Left ventricle myocardium superior (tissue), 1 donor: ENCODE measurements around the gene FAM50B. TPM values are rescaled to one million over a fixed set of nuclear protein-coding genes. Genes with fewer than 3 reads are reported as not detected.

ENCODE experiments used
- ATAC-seq: fragments of 200-7000 bp; cut with Tn5 transposase; one replicate; pipeline ENCODE4 v1.9.1; 2020; ENCODE audit warnings: mild to moderate bottlenecking, moderate library complexity
- DNase-seq: peaks from one replicate; pipeline ENCODE4 v3.0.0-alpha.2; 2020
- intact Hi-C: fragments of 100-400 bp; cut with micrococcal nuclease; formaldehyde crosslinking; loops from one replicate; pipeline ENCODE4 v1.11.0; 2022
- total RNA-seq: library from RNA; stranded (reverse); fragmentation: NEBNext Ultra II Directional; extraction: Animal tissue kit (Norgen Biotek cat#: 25700); gene quantifications from one replicate; pipeline ENCODE4 v1.2.1, GENCODE V29; 2021
- donor health status: DM: no; HTN: yes; CAD: no; lungs with severe emphysema.

The FAM50B gene
- total RNA-seq, 1 donor from 2014 or later: 28.2 TPM

DNA sequence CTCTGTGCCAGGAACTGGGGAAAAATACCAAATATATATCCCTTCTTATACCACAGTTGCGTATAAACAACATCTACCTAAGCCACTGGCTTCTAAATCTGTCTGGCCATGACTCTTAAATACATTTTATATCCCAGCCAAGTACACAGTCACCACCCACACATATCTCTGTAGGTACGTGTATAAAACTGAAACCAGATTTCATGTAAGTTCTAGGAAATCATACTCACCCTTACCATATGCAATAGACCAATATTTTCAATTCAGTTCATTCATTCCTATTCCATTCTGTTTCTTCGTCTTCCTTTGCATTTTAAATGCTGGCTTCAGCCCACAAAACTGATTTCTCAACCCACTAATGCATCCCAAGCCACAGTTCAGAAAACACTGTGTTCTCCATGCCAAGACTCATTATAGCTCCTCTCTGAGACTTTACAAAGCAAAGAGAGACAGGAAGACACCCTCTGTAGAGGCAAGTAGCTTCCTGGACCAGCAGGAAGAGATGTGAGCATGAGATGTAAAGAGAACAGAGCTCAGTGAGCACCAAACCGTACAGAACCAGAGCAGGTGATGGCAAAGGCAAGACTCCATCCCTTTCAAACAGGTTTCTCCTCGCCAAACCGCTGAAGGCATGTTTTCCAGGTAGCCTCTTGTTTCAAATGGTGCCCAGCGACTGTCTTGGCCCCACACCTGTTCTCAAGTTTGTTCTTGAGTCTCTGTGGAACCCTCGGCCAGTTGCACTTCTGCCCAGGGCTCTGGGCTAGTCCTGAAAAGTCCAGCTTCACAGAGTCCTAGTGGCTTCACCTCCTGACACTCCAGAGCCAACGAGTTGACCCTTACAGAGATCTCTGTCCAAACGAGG is 18.7 kb downstream of the FAM50B start:
- ATAC-seq (no peak), DNase-seq (no peak)
- intact Hi-C loops: no loop called here

DNA sequence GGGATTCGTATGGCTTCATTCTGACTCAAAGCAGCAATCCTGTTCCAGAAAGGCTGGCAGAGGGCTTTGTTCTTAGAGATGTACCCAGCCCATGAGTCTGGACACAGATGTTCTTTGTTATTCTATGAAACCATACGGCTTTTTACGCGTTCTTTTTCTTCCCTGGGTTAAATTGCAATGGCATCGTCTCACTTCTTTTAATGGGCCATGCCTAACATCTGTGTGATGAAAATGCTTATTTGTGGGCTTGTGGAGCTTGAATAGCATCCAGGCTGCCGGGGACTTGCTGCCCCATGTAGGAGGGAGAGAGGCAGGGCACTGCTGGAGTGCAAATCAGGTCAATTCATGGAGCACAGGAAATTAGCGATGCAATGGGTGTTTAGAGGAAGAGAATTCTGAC is 19.4 kb downstream of the FAM50B start:
- intact Hi-C loops: no loop called here
- ATAC-seq (no peak), DNase-seq (no peak)

DNA sequence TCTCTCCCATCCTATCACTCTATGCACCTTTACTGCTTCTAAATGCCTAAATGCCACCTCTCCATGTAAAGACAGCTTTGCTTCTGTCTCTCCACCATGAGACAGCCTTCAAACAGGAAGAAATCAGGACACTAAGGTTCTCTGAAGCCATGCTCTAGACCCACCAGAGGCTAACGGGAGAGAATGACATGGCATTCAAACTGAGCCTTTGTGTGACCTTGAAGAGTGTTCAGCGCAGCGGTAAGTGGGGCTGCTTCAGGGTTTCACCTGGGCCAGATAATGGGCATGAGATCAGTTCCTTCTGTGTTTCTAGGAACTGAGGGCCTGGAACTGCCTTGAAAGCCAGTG is 20.1 kb downstream of the FAM50B start:
- no peak for ATAC-seq
- DNase-seq: no peak
- intact Hi-C loops: no loop called here

DNA sequence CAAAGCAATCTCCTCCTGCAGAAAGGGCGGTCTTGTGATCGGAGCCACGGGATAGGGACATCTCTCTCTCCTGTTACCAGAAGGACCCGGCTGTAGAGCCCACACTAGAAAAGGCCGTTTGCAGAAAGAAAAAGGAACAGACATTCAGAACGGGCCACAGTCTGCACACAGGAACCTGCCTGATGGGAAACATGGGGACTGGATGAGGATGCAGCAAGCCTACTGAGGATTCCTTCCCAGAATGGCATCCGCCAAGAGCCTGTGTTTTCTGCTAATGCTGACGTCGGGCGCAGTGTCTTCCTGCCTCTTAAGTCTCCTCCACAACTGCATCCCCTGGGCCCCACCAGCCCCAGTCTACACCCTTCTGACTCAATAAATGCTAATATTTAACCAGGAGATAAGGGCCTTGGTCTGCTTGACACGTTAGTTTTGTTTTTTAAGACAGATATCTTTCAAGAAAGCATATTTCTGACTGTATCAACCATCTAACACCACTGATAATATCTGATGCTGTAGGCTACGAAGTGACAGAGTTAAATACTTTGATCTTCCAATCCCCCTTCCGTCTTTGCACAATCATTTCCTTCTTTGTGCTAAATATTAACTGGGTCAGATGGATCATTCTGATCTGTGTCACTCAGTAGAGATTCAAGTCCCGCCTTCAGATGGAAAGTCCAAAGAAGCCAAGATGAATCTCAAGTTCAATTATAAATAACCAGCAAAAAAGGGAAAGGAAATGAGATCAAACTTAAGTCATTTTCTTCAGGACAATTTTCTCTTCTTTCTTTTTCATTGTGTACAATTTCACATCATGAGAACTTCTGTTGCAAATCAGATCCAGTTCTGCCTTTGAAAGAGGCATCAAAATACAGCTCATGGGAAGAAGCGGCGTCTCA is 20.7 kb downstream of the FAM50B start:
- intact Hi-C loops: no loop called here
- ATAC-seq: no peak

DNA sequence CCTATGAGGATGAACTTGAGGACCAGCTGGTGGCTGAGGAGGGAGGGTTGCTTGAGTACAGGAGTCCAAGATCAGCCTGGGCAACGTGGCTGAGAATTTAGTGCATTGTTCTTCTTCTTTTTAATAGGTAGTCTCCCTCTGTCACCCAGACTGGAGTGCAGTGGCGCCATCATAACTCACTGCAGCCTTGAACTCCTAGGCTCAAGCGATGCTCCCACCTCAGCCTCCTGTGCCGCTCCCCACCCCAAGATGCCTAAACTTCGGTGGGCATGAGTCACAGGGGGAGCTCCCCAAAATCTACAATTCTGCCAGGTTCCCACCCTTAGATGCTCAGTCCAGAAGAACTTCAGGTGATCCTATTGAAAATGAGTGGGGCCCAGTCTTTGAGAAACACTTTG is 21.4 kb downstream of the FAM50B start:
- no peak for ATAC-seq
- intact Hi-C loops: no loop called here
- no peak for DNase-seq

More for the DNA sequence above, 20.7 kb downstream of the FAM50B start:
- no peak for DNase-seq

DNA sequence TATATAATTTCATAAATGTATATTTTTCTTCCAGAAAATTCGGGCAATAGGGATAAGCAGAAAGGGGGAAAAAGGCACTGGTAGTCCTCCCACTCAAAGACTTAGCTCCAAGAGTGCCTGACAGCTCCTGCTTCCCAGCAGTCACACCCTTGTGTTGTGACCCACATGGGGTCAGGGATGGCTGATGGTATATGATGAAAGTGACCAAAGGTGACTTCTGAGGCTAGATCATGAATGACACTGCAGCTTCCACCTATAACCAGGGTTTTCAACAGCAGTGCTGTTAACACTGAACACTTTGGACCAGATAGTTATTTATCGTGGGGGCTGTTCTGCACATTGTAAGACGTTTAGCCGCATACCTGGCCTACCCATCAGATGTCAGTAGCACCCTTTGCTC is 22.3 kb downstream of the FAM50B start:
- intact Hi-C loops: no loop called here
- ATAC-seq: no peak
- DNase-seq: no peak

DNA sequence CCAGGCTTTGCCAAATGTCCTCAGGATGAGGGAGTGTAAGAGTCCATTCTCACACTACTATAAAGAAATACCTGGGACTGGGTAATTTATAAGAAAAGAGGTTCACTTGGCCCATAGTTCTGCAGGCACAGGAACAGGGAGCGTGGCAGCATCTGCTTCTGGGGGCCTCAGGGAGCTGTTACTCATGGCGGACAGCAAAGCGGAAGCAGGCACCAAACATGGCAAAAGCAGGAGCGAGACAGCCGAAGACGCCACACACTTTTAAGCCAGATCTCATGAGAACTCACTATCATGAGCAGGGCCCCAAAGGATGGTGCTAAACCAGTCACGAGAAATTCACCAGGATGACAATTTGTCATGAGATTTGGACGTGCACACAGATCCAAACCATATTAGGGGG is 22.8 kb downstream of the FAM50B start:
- DNase-seq: no peak
- ATAC-seq: no peak
- intact Hi-C loops: no loop called here

DNA sequence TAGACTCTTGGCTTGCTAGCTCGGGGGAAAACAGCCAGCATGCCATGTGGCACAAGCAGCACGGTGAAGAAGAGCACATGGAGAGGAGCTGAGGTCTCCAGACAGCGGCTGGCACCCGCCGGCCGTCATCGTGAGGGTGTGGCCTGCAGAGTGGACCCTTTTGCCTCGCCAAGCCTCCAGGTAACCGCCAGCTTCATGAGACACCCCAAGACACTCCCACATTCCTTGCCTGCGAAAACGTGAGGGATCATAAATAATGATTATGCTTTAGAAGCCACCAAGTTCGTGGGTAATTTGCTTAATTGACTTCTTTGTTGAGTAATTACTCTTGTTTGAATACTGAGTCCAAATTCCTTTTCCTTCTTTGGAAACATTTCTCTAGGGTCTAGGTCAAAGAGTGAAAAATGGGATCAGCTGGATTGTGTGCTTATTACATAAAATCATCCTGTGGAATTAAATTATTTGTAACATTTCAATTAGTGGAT is 23.2 kb downstream of the FAM50B start:
- ATAC-seq: no peak
- DNase-seq: no peak
- intact Hi-C loops: no loop called here

DNA sequence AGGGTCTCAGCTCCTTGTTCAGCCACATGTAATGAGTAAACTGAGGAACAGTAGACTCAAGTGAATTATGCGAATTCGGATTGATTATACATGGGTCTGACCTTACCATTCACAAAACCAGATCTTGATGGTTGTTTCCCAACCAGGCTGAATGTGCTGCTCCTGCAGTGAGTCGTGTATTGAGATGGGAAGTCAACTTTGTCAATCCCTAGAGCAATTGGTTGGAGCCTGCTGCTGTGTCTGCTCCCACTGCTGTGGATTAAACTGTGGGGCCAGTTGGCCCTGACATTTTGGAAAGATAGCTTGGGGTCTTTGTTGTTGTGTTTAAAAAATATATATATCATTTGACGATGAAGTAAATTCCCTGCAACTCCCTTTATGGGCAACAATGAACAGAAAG is 23.9 kb downstream of the FAM50B start:
- intact Hi-C loops: no loop called here
- DNase-seq (no peak), ATAC-seq (no peak)

DNA sequence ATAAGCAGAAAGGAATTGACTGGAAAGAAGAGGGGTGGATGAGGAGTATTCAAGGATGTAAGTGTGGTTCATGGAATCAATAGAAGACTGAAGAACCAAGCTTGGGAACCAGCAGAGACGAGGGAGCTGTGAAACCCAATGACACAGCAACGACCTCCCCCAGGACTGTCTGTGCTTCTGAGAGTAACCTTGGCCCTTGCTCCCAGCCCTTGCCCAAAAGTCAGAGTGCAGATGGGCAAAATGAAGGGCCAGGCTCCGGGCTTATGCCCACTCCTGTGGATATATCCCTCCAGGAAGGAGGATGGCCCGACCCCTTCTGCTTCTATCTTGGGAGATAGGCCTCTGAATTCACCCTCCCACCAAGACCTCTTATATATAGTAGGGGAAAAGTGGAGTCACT is 24.9 kb downstream of the FAM50B start:
- ATAC-seq: no peak
- intact Hi-C loops: no loop called here
- DNase-seq: no peak

DNA sequence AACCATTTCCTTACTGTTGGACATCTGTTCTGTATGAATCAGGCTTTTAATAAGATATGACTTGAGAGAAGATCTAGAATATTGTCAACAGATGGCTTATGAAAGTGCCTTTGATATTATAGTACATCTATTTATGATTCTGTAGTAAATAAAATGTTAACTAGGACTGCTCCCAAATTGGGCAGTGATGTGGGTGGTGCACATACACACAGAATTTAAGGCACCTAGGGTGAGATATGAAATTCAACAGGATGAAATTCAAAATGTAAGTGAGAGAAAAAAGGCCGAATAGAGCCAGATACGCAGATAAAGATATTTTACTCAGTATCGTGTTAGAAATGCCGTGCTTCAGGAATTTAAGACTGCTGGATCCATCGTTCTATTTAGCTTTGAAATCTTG is 26.3 kb downstream of the FAM50B start:
- no peak for ATAC-seq
- intact Hi-C loops: no loop called here
- DNase-seq: no peak

DNA sequence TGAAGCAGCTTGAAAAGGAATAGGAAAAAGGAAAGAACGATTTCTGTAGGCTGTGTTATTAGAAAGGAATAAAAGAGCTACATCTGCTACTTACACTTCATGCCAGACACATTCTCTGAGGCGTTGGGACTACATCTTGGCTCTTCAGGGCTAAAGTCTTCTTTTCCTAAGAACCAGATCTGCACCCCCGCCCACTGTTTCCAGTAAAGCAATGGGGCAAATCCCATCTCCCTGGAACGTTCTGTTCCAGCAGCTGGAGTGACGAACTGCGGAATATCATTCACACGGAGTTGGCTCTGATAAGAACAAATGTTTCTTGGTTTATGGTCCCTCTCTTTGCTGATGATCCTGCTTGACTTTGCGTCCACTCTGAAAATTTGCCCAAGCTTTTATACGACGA is 26.9 kb downstream of the FAM50B start:
- DNase-seq: peak; percentile 64
- peak; percentile 96 for ATAC-seq
- intact Hi-C loops: no loop called here

DNA sequence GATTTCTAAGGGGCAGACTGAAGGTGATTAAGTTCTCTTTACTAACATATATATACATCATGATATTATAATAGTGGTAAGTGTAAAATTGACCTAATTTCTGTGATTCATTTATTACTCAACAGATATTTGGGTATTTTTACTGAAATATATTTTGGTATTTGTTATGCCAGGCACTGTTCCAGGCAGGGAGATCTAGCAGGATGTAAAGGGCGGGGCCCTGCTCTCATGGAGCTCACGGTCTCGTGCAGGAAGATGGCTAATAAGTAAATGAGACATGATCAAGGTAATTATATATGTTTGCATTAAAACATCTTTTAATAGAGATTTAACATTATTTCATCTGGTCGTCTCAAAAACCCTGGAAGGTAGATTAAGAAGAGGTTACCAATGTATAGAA is 27.7 kb downstream of the FAM50B start:
- intact Hi-C loops: no loop called here
- DNase-seq (no peak), ATAC-seq (peak; percentile 33)

DNA sequence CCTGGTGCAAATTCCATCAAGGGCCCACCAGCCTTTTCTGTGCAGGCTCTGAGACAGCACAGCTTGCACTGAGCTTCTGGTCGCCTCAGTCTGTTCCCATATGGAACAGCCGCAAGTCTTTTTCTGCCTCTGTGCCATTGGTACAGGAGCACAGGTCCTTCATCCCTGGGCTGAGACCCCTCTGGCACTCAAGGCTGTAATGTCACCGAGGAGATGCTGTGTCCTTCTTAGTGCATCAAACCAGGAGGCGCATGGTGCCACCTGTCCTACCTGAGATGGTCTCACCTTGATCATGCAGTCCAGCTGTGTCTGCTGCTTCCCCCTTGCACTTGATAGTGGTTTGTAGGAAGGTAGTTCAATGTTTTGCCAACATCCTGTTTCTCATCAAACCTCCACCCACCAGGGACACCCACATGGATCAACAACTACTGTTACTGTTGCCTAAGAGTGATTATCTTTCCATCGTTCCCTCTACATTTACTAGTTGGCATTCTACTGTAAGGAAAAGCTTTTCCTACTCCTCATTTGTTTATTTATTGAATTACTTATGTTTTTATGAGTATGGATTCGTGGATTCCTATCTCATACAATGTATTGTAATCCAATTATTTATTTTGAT is 29.0 kb downstream of the FAM50B start:
- ATAC-seq (no peak), DNase-seq (no peak)
- intact Hi-C loops: no loop called here

DNA sequence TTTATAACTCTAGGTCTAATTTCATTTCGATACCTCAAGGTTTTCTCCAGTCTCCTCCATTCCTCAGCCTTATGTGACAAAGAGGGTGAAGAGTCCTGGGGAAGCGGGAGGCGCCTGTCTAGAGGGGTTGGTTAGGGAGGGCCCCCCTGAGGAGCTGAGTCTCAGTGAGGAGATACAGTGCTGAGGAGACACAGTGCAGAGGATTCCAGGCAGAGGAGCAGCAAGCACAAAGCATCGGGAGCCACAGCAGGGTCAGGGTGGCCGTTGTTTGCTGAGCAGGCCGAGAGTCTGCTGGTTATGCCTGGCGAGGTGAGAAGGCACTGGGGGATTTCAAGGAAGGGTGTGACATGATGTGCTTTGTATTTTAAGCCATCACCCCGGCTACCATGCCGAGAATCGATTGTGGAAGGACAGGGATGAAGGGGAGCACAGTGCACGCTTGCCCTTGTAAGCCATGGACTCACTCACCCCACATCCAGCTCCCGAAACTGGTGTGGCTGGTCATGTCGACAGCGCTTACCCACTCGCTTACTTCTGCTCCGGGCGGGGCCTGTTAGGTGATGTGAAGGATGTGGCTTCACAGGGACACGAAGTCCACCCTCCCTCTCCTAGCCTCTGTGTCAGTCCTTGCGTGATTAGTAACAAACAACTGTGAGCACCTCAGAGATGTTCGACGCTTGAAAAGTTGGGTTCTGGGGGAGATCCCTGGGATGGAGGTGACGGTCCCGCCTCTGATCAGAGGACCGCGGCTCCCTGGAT is 30.2 kb downstream of the FAM50B start:
- ATAC-seq (no peak), DNase-seq (no peak)
- intact Hi-C loops: no loop called here

DNA sequence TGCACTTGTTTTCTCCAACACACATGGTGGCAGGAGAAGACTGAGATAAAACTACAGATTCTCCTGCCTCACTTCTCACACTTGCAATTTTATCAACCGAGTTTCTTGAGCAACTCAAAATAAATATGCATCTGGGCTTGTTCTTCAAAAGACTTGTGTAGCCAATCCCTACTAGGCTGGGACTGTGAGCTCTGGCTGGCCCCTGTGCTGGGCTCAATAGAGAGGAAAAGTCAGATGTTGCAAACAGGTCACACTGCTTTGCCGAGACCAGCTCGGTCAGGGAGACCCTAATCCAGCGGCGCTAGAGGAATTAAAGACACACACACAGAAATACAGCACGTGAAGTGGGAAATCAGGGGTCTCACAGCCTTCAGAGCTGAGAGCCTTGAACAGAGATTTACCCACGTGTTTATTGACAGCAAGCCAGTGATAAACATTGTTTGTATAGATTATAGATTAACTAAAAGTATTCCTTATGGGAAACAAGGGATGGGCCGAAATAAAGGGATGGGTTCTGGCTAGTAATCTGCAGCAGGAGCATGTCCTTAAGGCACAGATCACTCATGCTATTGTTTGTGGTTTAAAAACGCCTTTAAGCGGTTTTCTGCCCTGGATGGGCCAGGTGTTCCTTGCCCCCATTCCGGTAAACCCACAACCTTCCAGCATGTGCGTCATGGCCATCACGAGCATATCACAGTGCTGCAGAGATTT is 32.7 kb downstream of the FAM50B start:
- intact Hi-C loops: loop anchor here (10.0 kb wide), 2 partner anchors 53 to 137 kb away; no protein-coding TSS in a partner anchor
- ATAC-seq (peak; percentile 41), DNase-seq (no peak)

DNA sequence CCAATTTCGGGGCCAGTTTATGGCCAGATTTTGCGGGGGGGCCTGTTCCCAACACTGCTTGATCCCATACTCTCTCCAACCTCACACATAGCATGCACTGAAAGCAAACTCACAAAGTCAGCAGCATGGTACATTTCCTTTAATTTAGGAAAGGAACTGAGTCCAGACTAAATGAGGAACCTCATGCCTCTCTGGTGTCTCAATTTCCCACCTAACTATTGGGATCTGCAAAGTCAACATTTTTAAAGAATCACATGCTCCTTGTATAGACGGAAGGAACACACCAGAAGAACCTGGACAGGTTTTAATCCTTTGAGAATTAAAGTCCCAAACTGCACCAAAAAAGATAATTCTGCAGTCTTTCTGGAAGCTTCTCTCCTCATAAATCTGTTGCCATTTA is 33.3 kb downstream of the FAM50B start:
- no peak for ATAC-seq
- intact Hi-C loops: loop anchor here (10.0 kb wide), 2 partner anchors 52 to 138 kb away; no protein-coding TSS in a partner anchor

DNA sequence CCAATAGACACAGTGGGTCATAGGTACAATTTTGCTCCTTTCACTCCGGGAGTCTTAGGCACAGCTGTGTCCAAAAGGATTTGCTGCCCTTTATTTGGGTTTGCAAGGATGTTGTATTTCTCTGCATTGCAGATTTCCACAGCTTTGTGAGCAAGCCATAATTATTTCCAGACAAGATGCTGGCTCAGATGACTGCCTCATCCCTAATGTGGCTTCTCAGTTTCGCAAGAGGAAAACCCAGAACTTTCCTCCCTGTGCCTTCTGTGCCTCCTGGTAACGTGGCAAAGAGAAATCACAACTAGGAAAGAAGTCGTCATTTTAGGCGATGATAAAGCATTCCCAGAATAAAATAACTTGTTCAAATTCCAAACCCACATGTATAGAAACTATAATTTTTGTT is 33.7 kb downstream of the FAM50B start:
- intact Hi-C loops: loop anchor here (10.0 kb wide), 2 partner anchors 52 to 138 kb away; no protein-coding TSS in a partner anchor
- DNase-seq (no peak), ATAC-seq (peak; percentile 83)

More for the DNA sequence above, 33.3 kb downstream of the FAM50B start:
- no peak for DNase-seq
